ENCODE measurements around the gene SPRTN. TPM values are rescaled to one million over a fixed set of nuclear protein-coding genes. Genes with fewer than 3 reads are reported as not detected.

The SPRTN gene
- total RNA-seq, 1 experiment from 2014 or later = 17.4 TPM

- H3K9ac ChIP-seq (ENCODE audit: low read length) = no peak overlapping the region
- H3K4me3 ChIP-seq (ENCODE audit: low read length) = no peak overlapping the region
- H3K79me2 ChIP-seq (ENCODE audit: low read length) = peaks cover 87% of the 10 kb centered on the region
- H3K9me2 ChIP-seq (replicated peaks; ENCODE audit: insufficient read depth, low read length) = no peaks in the 10 kb centered on the region
- H4K20me1 ChIP-seq (ENCODE audit: insufficient read depth, low read depth, low read length) = no peaks in the 10 kb centered on the region; the same call in 1 of the 2 replicates
- H2AFZ ChIP-seq (ENCODE audit: low read length) = no peak overlapping the region
- DNase-seq = no peak
- peaks cover 21% of the 10 kb centered on the region; the same call in 1 of the 2 replicates for H3K36me3 ChIP-seq (ENCODE audit: insufficient read depth, low read length)
- no peaks in the 10 kb centered on the region for H3K9me3 ChIP-seq (ENCODE audit: low read length)
- no peaks in the 10 kb centered on the region for H3K27me3 ChIP-seq (ENCODE audit: low read length)
- H3K4me2 ChIP-seq (ENCODE audit: low read depth, low read length, poor library complexity, severe bottlenecking) = no peak overlapping the region
- peaks cover 8% of the 10 kb centered on the region; the same call in 1 of the 2 replicates for H3K4me1 ChIP-seq (ENCODE audit: low read length)
- no peak overlapping the region for H3K27ac ChIP-seq (ENCODE audit: low read length)
These were observed 31.2 kb downstream of the SPRTN start for GRCh38 chr1:231369282-231369681.

GRCh38 chr1:231372501-231372900, 34.4 kb downstream of the SPRTN start:
- Histone ChIP-seq H3K36me3 (ENCODE audit: insufficient read depth, low read length) (0 out of 2 replicates have a peak, but pooled peaks cover 4% of the 10 kb centered on the region), H3K4me3 (ENCODE audit: low read length) (no peak overlapping the region), H3K4me1 (ENCODE audit: low read length) (peaks cover 8% of the 10 kb centered on the region; the same call in 1 of the 2 replicates), H3K9me2 (replicated peaks; ENCODE audit: insufficient read depth, low read length) (no peaks in the 10 kb centered on the region), H3K27ac (ENCODE audit: low read length) (no peak overlapping the region), H3K79me2 (ENCODE audit: low read length) (peaks cover 95% of the 10 kb centered on the region), H3K4me2 (ENCODE audit: low read depth, low read length, poor library complexity, severe bottlenecking) (no peak overlapping the region), H3K27me3 (ENCODE audit: low read length) (no peaks in the 10 kb centered on the region), H3K9me3 (ENCODE audit: low read length) (no peaks in the 10 kb centered on the region), H2AFZ (ENCODE audit: low read length) (no peak overlapping the region), H4K20me1 (ENCODE audit: insufficient read depth, low read depth, low read length) (no peaks in the 10 kb centered on the region; the same call in 1 of the 2 replicates), H3K9ac (ENCODE audit: low read length) (no peak overlapping the region)
- no peak for DNase-seq

GRCh38 chr1:231374394-231374793, 36.3 kb downstream of the SPRTN start:
- no peak overlapping the region for H3K27ac ChIP-seq (ENCODE audit: low read length)
- H3K9me2 ChIP-seq (replicated peaks; ENCODE audit: insufficient read depth, low read length) = no peaks in the 10 kb centered on the region
- no peak overlapping the region for H3K4me3 ChIP-seq (ENCODE audit: low read length)
- no peaks in the 10 kb centered on the region for H3K27me3 ChIP-seq (ENCODE audit: low read length)
- 0 out of 2 replicates have a peak, but pooled peaks cover 4% of the 10 kb centered on the region for H3K36me3 ChIP-seq (ENCODE audit: insufficient read depth, low read length)
- H3K9me3 ChIP-seq (ENCODE audit: low read length) = no peaks in the 10 kb centered on the region
- DNase-seq = no peak
- H3K4me1 ChIP-seq (ENCODE audit: low read length) = peaks cover 8% of the 10 kb centered on the region; the same call in 1 of the 2 replicates
- H4K20me1 ChIP-seq (ENCODE audit: insufficient read depth, low read depth, low read length) = no peaks in the 10 kb centered on the region; the same call in 1 of the 2 replicates
- H3K79me2 ChIP-seq (ENCODE audit: low read length) = peaks cover 95% of the 10 kb centered on the region
- H3K4me2 ChIP-seq (ENCODE audit: low read depth, low read length, poor library complexity, severe bottlenecking) = no peak overlapping the region
- H3K9ac ChIP-seq (ENCODE audit: low read length) = no peak overlapping the region
- H2AFZ ChIP-seq (ENCODE audit: low read length) = no peak overlapping the region

GRCh38 chr1:231376101-231376500, 38.0 kb downstream of the SPRTN start:
- Histone ChIP-seq H3K27me3 (ENCODE audit: low read length) (no peaks in the 10 kb centered on the region), H4K20me1 (ENCODE audit: insufficient read depth, low read depth, low read length) (no peaks in the 10 kb centered on the region; the same call in 1 of the 2 replicates), H3K9ac (ENCODE audit: low read length) (no peak overlapping the region), H3K4me1 (ENCODE audit: low read length) (peaks cover 8% of the 10 kb centered on the region; the same call in 1 of the 2 replicates), H3K27ac (ENCODE audit: low read length) (no peak overlapping the region), H3K4me3 (ENCODE audit: low read length) (no peak overlapping the region), H3K9me3 (ENCODE audit: low read length) (no peaks in the 10 kb centered on the region), H3K9me2 (replicated peaks; ENCODE audit: insufficient read depth, low read length) (no peaks in the 10 kb centered on the region), H2AFZ (ENCODE audit: low read length) (no peak overlapping the region), H3K4me2 (ENCODE audit: low read depth, low read length, poor library complexity, severe bottlenecking) (no peak overlapping the region), H3K79me2 (ENCODE audit: low read length) (peaks cover 98% of the 10 kb centered on the region), H3K36me3 (ENCODE audit: insufficient read depth, low read length) (no peaks in the 10 kb centered on the region)
- DNase-seq = no peak

GRCh38 chr1:231376875-231377549, 38.9 kb downstream of the SPRTN start:
- Histone ChIP-seq H3K4me3 (ENCODE audit: low read length) (no peak overlapping the region), H3K27ac (ENCODE audit: low read length) (no peak overlapping the region), H4K20me1 (ENCODE audit: insufficient read depth, low read depth, low read length) (no peaks in the 10 kb centered on the region; the same call in 1 of the 2 replicates), H2AFZ (ENCODE audit: low read length) (no peak overlapping the region), H3K9me2 (replicated peaks; ENCODE audit: insufficient read depth, low read length) (no peaks in the 10 kb centered on the region), H3K27me3 (ENCODE audit: low read length) (no peaks in the 10 kb centered on the region), H3K4me1 (ENCODE audit: low read length) (peaks cover 10% of the 10 kb centered on the region; the same call in 1 of the 2 replicates), H3K9me3 (ENCODE audit: low read length) (no peaks in the 10 kb centered on the region), H3K36me3 (ENCODE audit: insufficient read depth, low read length) (no peaks in the 10 kb centered on the region), H3K79me2 (ENCODE audit: low read length) (peaks cover 98% of the 10 kb centered on the region), H3K4me2 (ENCODE audit: low read depth, low read length, poor library complexity, severe bottlenecking) (no peak overlapping the region), H3K9ac (ENCODE audit: low read length) (no peak overlapping the region)
- DNase-seq = no peak

GRCh38 chr1:231381729-231382128, 43.6 kb downstream of the SPRTN start:
- DNase-seq = no peak
- H3K27ac ChIP-seq (ENCODE audit: low read length) = no peak overlapping the region
- no peaks in the 10 kb centered on the region for H3K27me3 ChIP-seq (ENCODE audit: low read length)
- no peak overlapping the region for H3K4me2 ChIP-seq (ENCODE audit: low read depth, low read length, poor library complexity, severe bottlenecking)
- no peaks in the 10 kb centered on the region for H3K9me2 ChIP-seq (replicated peaks; ENCODE audit: insufficient read depth, low read length)
- H3K4me1 ChIP-seq (ENCODE audit: low read length) = peaks cover 19% of the 10 kb centered on the region
- no peaks in the 10 kb centered on the region for H3K9me3 ChIP-seq (ENCODE audit: low read length)
- H3K79me2 ChIP-seq (ENCODE audit: low read length) = peaks cover 99% of the 10 kb centered on the region
- no peak overlapping the region for H3K9ac ChIP-seq (ENCODE audit: low read length)
- no peaks in the 10 kb centered on the region for H4K20me1 ChIP-seq (ENCODE audit: insufficient read depth, low read depth, low read length)
- no peak overlapping the region for H2AFZ ChIP-seq (ENCODE audit: low read length)
- H3K4me3 ChIP-seq (ENCODE audit: low read length) = no peak overlapping the region
- H3K36me3 ChIP-seq (ENCODE audit: insufficient read depth, low read length) = no peaks in the 10 kb centered on the region

GRCh38 chr1:231382426-231382825, 44.3 kb downstream of the SPRTN start:
- Histone ChIP-seq H3K4me3 (ENCODE audit: low read length) (no peak overlapping the region), H2AFZ (ENCODE audit: low read length) (no peak overlapping the region), H3K9me3 (ENCODE audit: low read length) (no peaks in the 10 kb centered on the region), H3K36me3 (ENCODE audit: insufficient read depth, low read length) (no peaks in the 10 kb centered on the region), H3K9me2 (replicated peaks; ENCODE audit: insufficient read depth, low read length) (no peaks in the 10 kb centered on the region), H3K4me1 (ENCODE audit: low read length) (peaks cover 22% of the 10 kb centered on the region), H4K20me1 (ENCODE audit: insufficient read depth, low read depth, low read length) (no peaks in the 10 kb centered on the region), H3K79me2 (ENCODE audit: low read length) (peaks cover 98% of the 10 kb centered on the region), H3K4me2 (ENCODE audit: low read depth, low read length, poor library complexity, severe bottlenecking) (no peak overlapping the region), H3K9ac (ENCODE audit: low read length) (no peak overlapping the region), H3K27ac (ENCODE audit: low read length) (no peak overlapping the region), H3K27me3 (ENCODE audit: low read length) (no peaks in the 10 kb centered on the region)
- no peak for DNase-seq

GRCh38 chr1:231383159-231383860, 45.2 kb downstream of the SPRTN start:
- Histone ChIP-seq H3K27me3 (ENCODE audit: low read length) (no peaks in the 10 kb centered on the region), H3K9ac (ENCODE audit: low read length) (no peak overlapping the region), H3K9me3 (ENCODE audit: low read length) (no peaks in the 10 kb centered on the region), H3K4me3 (ENCODE audit: low read length) (no peak overlapping the region), H2AFZ (ENCODE audit: low read length) (no peak overlapping the region), H3K4me1 (ENCODE audit: low read length) (peaks cover 27% of the 10 kb centered on the region), H3K9me2 (replicated peaks; ENCODE audit: insufficient read depth, low read length) (no peaks in the 10 kb centered on the region), H4K20me1 (ENCODE audit: insufficient read depth, low read depth, low read length) (no peaks in the 10 kb centered on the region), H3K36me3 (ENCODE audit: insufficient read depth, low read length) (no peaks in the 10 kb centered on the region), H3K79me2 (ENCODE audit: low read length) (peaks cover 98% of the 10 kb centered on the region), H3K4me2 (ENCODE audit: low read depth, low read length, poor library complexity, severe bottlenecking) (no peak overlapping the region), H3K27ac (ENCODE audit: low read length) (no peak overlapping the region)
- no peak for DNase-seq

Measured in Karpas-422 (cell line).